NCI-H187 treated with DMSO at 0.1 percent for 48 hours (cell line): Measurements from ENCODE around the gene MATCAP1.

Experiments
- DNase-seq: peaks from one replicate; lab custom pipeline; 2025; lab: John Stamatoyannopoulos, UW

MATCAP1 gene

GRCh38 chr16:67183627-67184452 is at the start of gene MATCAP1:
Gene MATCAP1 (minus strand): TSS chr16:67183963. CDS start chr16:67180610, 3,353 bp downstream.
- peak; percentile 93 for DNase-seq

DNA sequence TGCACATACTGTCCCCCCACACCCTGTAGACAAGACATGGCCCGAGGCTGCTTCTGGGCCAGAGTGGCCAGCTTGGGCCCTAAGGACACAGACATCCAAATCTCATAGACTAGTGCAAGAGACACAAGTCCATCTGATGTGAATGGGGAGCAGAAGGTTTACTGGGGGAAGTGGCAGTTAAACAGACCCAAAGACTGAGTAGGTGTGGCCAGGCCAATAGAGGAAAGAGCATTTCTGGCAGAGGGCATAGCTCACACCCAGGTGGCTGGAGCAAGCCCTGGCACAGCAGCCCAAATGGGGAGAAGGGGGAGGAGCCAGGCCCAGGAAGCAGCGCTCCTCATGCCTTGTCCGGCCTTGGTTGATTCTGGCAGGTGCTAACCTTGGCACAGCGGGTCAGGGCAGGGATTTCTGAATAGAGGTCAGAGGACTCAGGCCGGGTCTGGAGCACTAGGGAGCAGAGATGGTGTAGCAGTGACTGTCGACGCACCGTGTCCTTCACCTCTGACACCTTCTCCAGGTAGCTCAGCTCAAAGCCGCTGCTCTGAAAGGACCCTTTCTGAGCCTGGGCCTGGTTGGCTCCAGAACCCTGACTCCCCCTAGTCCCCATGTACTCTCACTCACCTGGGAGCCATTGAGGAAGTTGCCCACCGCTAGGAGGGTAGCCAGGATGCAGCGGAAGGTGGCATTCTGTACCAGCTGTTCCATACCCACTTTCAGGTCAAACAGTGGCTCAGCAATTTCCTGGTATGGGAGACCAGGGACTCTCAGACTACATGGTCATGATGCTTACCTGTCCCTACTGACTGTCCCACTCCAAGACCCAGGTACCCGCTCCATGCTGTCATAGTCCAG is 47.3 kb upstream of the MATCAP1 start:
- DNase-seq: no peak

DNA sequence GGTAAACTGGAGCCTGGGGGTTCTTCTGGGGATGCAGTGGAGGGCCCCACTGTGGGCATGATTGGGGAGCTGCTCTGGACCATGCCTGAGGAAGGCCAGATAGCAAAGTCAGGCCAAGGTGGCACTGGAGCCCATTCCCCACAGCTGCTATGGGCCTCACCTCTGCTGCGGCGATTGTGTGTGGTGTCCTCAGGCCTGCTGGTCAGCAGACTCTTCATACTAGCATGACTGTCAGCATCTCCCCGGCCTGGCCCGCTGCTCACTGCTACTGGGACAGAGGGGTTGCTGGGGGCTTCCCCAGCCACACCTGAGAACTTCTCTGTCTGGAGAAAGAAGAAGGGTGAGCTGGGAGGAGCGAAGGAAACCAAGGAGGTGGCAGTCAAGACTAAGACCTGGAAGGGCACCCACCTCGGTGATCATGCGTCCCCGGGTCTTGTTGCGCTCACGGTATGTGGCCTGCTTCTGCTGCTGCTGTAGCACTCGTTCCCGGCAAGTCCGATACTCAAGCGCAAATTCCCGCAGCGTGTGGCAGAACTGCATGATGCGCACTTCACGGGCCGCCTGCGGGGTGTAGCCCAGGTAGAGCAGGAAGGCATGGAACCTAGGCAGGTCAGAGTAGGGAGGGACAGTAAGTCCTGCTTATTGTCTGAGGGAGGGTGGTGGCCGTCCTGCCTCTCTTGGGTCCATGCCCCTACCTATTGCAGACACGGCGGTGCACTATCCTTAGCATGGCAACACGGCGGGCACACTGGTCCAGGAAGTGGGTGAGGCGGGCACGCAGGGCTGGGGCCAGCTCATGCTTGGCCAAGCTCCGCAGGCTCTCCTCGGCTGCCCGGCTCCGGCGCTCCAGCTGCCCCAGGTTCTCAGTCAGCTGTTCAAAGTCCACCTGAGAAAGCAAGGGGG is 46.4 kb upstream of the MATCAP1 start:
- no peak for DNase-seq

GRCh38 chr16:67228905-67229304 is 45.1 kb upstream of the MATCAP1 start:
- no peak for DNase-seq

DNA sequence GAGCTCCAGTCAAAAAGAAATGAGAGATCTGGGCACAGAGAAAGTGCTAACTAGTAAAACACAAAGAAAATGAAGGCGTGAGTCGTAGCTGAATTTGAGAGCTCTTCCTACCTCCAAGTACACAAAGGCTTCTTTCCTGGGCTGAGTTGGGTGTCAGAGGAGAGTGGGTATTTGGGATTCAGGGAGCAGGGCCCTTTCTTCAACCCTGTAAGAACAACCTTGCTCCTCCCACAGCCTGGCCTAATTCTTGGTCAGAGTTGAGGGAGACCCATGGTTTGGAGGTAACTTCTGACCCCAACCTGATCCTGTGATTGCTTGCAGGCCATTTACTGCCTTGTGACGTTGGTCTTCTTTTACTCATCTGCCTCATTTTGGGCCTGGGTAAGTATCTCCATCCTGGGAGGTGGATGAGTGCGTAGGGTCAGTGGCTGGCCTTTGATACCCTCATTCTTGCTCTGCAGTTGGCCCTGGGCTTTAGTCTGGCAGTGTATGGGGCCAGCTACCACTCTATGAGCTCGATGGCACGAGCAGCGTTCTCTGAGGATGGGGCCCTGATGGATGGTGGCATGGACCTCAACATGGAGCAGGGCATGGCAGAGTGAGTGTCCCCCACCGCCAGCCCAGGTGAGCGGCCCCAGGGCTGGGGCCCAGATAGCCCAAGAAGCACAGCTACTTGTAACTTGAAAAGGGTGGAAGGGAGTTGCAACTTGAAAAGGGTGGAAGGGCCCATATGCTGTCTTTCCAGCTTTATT is 44.4 kb upstream of the MATCAP1 start:
- no peak for DNase-seq

- DNase-seq: no peak
Observed at GRCh38 chr16:67227567-67227921, 43.8 kb upstream of the MATCAP1 start.

GRCh38 chr16:67226804-67227566 is 43.2 kb upstream of the MATCAP1 start, which contains the start of gene TMEM208:
Gene TMEM208 (plus strand): TSS chr16:67227130. CDS start chr16:67227219, 89 bp downstream.
- DNase-seq: peak; percentile 41

- DNase-seq: no peak
Observed at GRCh38 chr16:67226295-67226803, 42.6 kb upstream of the MATCAP1 start.

DNA sequence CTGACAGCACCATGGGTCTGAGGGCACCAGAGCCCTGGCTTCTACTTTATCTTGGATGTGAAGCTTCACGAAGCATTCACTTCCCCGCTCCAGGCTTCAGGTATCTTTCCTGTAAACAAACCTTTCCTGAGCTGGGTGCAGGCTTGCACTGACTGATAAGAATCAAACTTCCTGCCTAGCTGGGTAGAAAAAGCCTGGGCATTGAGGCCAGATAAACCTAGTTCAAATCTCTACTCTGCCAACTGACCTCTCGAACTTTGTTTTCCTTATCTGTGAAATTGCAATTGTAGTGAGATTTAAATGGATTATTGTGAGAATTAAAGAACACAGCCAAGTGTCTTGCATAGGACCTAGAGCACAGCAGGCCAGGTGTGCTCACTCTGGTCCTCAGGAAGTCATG is 40.2 kb upstream of the MATCAP1 start:
- DNase-seq: no peak

DNA sequence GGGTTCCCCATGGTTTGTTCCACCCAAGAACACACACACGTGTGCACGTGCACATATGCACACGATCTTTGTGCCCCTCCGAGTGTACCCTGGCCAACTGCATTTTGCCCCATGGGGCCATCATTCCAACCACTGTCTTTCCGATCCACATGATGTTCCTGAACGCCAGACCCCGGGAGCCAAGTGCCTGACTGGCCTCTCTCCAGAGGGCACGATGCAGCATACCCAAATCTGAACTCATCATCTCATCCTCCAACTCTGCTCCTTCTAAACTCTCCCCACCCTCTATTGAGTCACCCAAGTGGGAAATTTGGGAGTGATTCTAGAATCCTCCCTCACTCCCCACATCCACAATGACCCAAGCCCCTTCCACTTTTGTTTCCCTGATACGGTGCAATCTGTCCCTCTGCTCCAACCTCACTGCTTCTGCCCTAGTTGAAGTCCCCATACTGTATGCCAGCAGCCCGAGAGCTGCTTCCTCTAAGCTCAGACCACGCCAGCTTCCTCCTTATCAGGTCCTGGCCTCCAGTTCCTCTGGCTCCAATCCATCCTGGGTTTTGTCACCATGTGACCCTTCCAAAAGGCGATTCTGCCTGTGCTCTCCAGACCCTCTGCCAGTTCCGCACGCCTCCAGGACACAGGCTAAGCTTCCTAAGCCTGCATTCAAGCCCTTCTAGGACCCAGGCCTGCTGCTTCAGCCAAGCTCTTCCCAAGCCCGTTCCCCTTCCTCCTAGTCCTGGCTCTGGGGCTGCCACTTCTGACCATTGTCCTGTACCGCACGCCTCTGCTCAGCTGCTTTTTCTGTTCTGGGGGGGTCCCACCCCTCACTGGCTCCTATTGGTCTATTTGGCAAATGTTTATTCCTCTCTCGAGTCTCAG is 33.1 kb upstream of the MATCAP1 start:
- DNase-seq: no peak

GRCh38 chr16:67215706-67216105 is 31.9 kb upstream of the MATCAP1 start:
- DNase-seq: no peak

- DNase-seq: no peak
Observed at GRCh38 chr16:67213197-67214019, 29.6 kb upstream of the MATCAP1 start.

- DNase-seq: no peak
Observed at GRCh38 chr16:67212766-67213165, 29.0 kb upstream of the MATCAP1 start.

DNA sequence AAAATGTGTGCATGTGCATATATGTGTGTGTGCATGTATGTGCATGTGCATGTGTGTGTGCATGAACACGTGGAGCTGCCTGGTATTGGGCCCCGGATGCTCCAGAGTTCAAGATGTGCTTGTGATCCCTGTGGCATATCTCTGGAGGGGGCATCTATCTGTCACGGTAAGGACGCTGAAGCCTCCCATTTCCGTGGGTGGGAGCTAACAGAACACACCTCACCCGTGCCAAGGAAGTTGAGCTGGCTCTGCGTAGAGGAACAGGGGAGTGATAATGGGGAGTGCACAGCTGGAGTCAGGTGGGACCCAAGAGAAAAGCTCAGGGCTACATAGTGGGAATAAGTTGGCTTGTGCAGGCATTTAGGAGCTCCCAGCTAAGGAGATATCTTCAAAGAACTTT is 27.9 kb upstream of the MATCAP1 start:
- DNase-seq: no peak

DNA sequence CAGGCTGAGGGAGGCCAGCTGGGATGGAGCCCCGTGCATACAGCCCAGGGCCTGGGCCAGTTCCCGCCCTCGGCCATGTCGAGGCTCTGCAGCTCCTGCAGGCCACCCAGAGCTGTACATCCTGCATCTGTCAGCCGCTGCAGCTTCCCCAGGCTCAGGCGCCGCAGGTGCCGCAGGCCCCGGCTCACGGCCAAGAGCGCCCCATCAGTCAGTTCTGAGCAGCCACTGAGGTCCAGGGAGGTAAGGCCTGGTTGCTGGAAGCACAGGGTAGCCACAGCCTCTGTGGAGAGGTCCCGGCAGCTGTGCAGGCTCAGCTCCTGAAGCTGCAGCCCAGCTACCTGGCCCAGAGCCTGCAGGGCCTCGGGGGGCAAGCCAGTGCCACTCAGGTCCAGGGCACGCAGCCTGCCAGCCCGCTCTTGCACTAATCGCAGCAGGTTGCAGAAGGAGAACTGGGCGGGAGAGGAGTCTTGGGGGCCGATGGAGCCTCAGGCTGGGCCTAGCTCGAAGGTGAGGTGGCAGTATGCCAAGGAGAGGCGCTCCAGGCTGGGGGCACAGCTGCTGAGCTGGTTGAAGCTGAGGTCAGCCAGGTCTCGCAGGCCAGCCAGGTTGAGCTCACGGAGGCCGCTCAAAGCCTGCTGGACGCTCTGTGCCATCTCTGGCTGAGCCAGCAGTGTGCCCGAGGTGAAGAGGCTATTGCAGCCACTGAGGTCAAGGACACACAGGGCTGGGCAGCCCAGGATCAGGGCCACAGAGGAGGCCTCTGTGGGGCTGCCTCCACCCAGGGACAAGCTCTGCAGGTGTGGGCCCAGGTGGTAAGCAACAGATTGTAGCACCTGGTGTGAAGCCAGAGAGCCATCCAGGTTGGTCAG is 26.5 kb upstream of the MATCAP1 start:
- no peak for DNase-seq

DNA sequence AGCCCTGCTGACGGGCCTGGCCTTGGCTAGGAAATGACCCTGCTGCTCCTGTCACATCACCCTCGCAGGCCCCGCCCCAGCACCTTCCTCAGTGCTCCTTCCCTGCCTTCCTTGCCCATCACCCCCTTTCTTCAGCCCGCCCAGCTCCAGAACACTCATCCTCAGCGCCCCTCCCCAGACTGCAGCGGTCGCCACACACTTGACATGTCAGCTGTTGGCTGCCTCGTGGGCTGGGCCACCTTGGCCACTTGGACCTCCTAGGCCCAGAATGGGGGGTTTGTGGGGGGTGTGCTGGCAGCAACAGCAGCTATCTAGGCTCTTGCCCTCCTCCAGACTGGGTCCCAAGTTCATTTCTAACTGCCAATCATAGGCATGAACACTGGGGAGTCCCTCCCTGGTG is 25.8 kb upstream of the MATCAP1 start:
- DNase-seq: no peak

- no peak for DNase-seq
Observed at GRCh38 chr16:67208154-67208896, 24.6 kb upstream of the MATCAP1 start.
